Activated CD4-positive, alpha-beta T cell treated with anti-CD3 and anti-CD28 coated beads, Interleukin-2, amount 10 ng/mL, durations not matched to agents 7 days and 5 days (primary cell): ENCODE results near the gene MPI. TPM values are rescaled to one million over a fixed set of nuclear protein-coding genes. Genes with fewer than 3 reads are reported as not detected.

Source experiments
- CTCF ChIA-PET: fragments of 350-600 bp; sonication (Branson Sonifier 250); formaldehyde crosslinking; loops from one replicate; lab custom pipeline; 2021; ENCODE audit warnings: antibody characterized with exemption; lab: Charles Lee
- POLR2A ChIA-PET: fragments of 350-600 bp; sonication (Branson Sonifier 250); formaldehyde crosslinking; loops from one replicate; lab custom pipeline; 2021; ENCODE audit warnings: antibody characterized with exemption; lab: Charles Lee
- DNase-seq: peaks from one replicate; pipeline ENCODE4 v3.0.0-alpha.2; 2020
- H3K27ac Mint-ChIP-seq: one replicate; pipeline ENCODE4 v1.8.0; 2021; ENCODE audit warnings: mild to moderate bottlenecking, moderate library complexity, mixed read lengths
- H3K27me3 Mint-ChIP-seq: one replicate; pipeline ENCODE4 v1.8.0; 2021; ENCODE audit warnings: mixed read lengths
- H3K36me3 Mint-ChIP-seq: one replicate; pipeline ENCODE4 v1.8.0; 2021; ENCODE audit warnings: low read depth, mixed read lengths
- H3K4me1 Mint-ChIP-seq: one replicate; pipeline ENCODE4 v1.8.0; 2021; ENCODE audit warnings: mixed read lengths
- H3K4me3 Mint-ChIP-seq: one replicate; pipeline ENCODE4 v1.8.0; 2021; ENCODE audit warnings: mild to moderate bottlenecking, moderate library complexity, mixed read lengths
- H3K9me3 Mint-ChIP-seq: one replicate; pipeline ENCODE4 v1.8.0; 2021; ENCODE audit warnings: mixed read lengths
- total RNA-seq, 2 experiments: library from RNA; stranded (reverse); gene quantifications; one replicate each; pipeline ENCODE4 v1.2.3, GENCODE V29; 2021

The MPI gene
- total RNA-seq, 2 experiments from 2014 or later: 58.1 to 64.1 TPM

DNA sequence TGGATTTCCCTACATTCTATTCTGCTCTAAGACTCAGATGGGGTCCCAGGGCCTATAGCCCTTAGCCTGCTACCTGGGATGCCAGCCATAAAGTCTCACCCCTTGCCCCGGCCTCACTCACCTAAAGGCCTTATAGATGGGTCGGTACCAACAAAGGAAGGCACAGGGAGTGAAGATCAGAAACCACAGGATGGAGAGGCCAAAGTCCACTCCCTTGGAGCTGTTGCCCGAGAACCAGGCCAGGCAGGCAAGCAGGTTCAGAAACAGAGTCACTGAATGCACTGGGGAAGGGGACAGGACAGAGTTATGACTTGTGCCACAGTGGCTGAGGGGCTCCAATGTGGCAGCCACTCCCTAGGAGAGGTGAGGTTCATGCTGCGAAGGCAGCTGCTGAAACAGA is 39.4 kb upstream of the MPI start:
- Mint-ChIP-seq H3K9me3 (no peaks in the 10 kb centered on the region), H3K36me3 (peaks cover 39% of the 10 kb centered on the region), H3K4me3 (no peak overlapping the region), H3K27ac (no peak overlapping the region), H3K27me3 (no peaks in the 10 kb centered on the region), H3K4me1 (peaks cover 16% of the 10 kb centered on the region)
- DNase-seq: no peak
- ChIA-PET POLR2A (no interaction called here), CTCF (interaction anchor here (1.0 kb wide), 1 partner anchor 9 kb away, joined by 3 read pairs; no protein-coding TSS in a partner anchor)

DNA sequence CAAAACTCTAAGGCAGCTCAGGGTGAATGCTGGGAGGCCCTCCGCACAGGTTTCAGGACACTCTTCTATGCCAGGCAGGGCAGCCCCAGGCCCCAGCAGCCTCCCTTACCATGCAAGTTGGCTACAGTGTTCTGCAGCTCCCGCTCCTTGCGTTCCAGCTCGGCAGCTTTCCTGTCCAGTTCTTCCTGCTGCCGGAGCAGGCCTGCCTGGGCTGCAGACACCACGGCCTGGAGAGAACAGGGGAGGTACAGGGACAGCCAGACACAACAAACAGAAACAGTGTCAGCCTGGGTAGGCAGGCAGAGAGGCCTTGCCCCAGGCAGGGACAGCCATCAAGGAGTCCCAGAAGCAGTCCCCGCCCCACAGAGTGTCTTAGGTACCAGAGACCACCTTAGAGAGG is 37.9 kb upstream of the MPI start:
- Mint-ChIP-seq H3K9me3 (no peaks in the 10 kb centered on the region), H3K27ac (no peak overlapping the region), H3K4me3 (no peak overlapping the region), H3K27me3 (no peaks in the 10 kb centered on the region), H3K36me3 (peaks cover 30% of the 10 kb centered on the region), H3K4me1 (peaks cover 14% of the 10 kb centered on the region)
- ChIA-PET POLR2A (no interaction called here), CTCF (interaction anchor here (0.5 to 1.3 kb wide), 3 partner anchors 11 to 50 kb away, joined by 3 to 6 read pairs (median 4); no protein-coding TSS in a partner anchor)
- no peak for DNase-seq

DNA sequence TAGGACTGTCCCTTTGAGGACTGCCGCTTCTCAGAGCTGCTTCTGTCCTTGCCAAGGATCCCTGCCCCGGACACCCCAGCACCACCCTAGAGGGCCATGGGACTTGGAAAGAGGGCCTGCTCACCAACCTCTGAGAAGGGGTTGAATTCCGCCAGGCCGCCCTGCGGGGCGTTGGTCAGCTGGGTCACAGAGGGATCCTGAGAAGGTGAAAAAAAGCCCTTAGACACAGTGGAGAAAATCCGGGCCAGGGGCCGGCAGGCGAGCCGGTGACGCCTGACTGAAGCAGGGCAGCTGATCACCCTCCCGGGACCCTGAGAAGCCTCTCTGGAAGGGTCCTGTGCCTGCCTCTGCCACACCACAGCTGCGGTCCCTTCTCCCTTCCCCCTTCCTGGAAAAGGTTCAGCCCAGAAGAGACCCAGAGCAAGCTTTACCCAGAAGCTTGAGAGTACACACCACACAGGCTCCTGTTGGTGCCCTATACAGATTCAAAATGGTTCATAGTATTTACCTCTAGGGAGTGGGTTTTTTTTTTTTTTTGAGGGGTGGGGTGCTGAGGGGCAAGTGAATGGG is 35.3 kb upstream of the MPI start:
- peaks cover 15% of the 10 kb centered on the region for H3K36me3 Mint-ChIP-seq
- ChIA-PET CTCF (interaction anchor here (0.6 to 2.0 kb wide), 6 partner anchors 11 to 216 kb away, joined by 3 to 9 read pairs (median 3); no protein-coding TSS in a partner anchor), POLR2A (no interaction called here)
- no peak overlapping the region for H3K4me3 Mint-ChIP-seq
- no peaks in the 10 kb centered on the region for H3K27me3 Mint-ChIP-seq
- peaks cover 33% of the 10 kb centered on the region for H3K4me1 Mint-ChIP-seq
- no peaks in the 10 kb centered on the region for H3K9me3 Mint-ChIP-seq
- DNase-seq: no peak
- H3K27ac Mint-ChIP-seq: no peak overlapping the region

DNA sequence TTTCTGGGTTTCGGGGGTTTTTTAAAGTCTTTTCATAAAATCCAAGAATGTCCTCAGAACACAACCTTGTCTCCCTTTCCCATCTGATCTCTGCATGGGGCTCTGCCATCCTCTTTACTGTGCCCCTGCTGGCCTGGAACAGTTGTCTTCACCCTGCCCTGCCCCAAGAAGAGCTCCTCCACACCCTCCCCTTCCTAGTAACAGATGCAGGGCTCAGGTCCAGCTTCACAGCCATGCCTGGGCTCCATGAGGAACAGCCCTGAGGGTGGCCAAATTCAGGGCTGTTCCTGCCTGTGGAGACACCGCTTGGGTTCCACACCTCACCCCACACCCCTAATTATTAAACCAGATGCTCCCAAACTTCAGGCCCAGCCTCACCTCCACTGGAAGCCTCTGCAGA is 34.0 kb upstream of the MPI start:
- H3K9me3 Mint-ChIP-seq: no peaks in the 10 kb centered on the region
- no peak overlapping the region for H3K4me3 Mint-ChIP-seq
- no peaks in the 10 kb centered on the region for H3K27me3 Mint-ChIP-seq
- ChIA-PET POLR2A (no interaction called here), CTCF (interaction anchor here (0.6 to 1.8 kb wide), 5 partner anchors 9 to 315 kb away, joined by 3 to 7 read pairs (median 3); partner anchors contain the start of gene ARID3B)
- peaks cover 36% of the 10 kb centered on the region for H3K4me1 Mint-ChIP-seq
- H3K36me3 Mint-ChIP-seq: peaks cover 12% of the 10 kb centered on the region
- no peak for DNase-seq
- H3K27ac Mint-ChIP-seq: peak overlapping the region; percentile 41

DNA sequence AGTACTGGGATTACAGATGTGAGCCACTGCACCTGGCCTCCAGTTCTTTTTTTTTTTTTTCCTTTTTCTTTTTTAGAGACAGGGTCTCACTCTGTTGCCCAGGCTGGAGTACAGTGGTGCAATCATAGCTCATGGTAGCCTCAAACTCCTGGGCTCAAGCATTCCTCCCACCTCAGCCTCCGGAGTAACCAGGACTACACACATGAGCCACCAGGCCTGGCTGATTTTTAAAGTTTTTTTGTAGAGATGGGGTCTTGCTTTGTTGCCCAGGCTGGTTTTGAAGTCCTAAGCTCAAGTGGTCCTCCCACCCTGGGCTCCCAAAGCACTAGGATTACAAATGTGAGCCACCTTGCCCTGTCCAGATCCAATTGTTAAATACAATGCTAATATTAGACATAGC is 33.3 kb upstream of the MPI start:
- Mint-ChIP-seq H3K4me3 (no peak overlapping the region), H3K9me3 (no peaks in the 10 kb centered on the region), H3K27me3 (no peaks in the 10 kb centered on the region), H3K36me3 (peaks cover 9% of the 10 kb centered on the region), H3K27ac (no peak overlapping the region), H3K4me1 (peaks cover 38% of the 10 kb centered on the region)
- CTCF ChIA-PET: interaction anchor here (0.9 to 1.8 kb wide), 2 partner anchors 14 kb away, joined by 3 to 7 read pairs; no protein-coding TSS in a partner anchor
- POLR2A ChIA-PET: no interaction called here
- DNase-seq: no peak

DNA sequence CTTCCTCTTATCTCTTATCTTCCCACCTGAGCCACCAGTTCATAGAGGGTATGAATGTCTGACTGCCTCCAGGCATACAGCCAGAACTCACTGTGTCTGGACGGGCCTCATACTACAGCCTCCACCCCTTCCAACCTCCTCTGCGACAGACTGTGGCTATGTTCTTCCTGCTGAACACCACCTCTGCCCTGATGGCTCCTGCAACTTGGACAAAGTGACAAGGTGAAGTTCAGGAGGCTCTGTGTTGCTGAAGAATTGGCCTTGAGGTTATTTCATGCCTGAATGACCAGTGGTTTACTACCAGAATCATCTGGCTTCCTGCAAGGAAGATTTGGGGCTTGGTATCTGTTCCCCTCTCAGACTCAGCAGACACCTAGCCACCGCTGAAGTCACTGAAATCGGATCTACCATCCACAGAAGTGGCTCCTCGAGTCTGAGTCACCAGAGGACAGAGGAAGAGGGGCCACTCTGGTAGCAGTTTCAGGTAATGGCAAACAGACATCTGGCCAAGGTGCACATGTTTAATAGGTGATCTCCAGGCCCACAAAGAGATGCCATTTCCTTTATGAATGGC is 32.7 kb upstream of the MPI start:
- H3K27ac Mint-ChIP-seq: peak overlapping the region; percentile 73
- H3K27me3 Mint-ChIP-seq: no peaks in the 10 kb centered on the region
- no peak for DNase-seq
- H3K4me3 Mint-ChIP-seq: no peak overlapping the region
- H3K36me3 Mint-ChIP-seq: peaks cover 9% of the 10 kb centered on the region
- no peaks in the 10 kb centered on the region for H3K9me3 Mint-ChIP-seq
- POLR2A ChIA-PET: no interaction called here
- H3K4me1 Mint-ChIP-seq: peaks cover 38% of the 10 kb centered on the region
- CTCF ChIA-PET: interaction anchor here (1.1 to 1.8 kb wide), 2 partner anchors 13 to 15 kb away, joined by 3 to 7 read pairs; no protein-coding TSS in a partner anchor

DNA sequence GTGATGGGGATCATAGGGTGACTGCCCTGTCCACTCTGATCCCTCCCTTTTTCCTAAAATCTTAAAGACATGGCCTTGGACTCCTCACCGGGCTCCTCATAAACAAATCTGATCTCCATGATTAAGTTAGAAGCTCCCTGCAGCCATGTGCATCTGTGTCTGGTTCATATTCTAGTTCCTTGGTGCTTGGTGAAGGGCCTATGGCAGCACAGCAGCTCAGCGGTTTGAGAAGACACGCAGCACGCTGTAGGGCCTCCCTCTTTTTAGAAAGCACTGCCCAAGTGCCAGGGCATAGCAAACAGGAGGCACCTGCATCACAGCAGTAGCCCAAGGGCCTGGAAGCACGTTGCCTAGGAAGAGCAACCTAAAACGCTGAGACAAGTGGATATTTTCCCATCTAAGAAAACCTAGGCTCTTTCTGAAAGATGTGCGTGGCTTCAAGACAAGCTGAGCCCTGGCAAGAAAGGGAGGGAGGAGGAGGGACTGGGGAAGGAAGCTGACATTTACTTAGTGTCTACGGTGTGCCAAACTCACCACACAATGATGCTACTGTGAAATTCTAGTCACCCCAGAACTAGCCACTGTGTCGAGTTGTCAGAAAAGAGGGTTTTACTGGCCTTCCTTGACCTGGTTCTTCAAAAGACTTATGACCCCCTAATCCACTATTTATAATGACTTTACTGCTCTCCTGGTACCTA is 32.0 kb upstream of the MPI start:
- CTCF ChIA-PET: interaction anchor here (0.9 to 1.6 kb wide), 11 partner anchors 10 to 70 kb away, joined by 3 to 8 read pairs (median 4); partner anchors contain the start of genes SCAMP2 and ULK3

DNA sequence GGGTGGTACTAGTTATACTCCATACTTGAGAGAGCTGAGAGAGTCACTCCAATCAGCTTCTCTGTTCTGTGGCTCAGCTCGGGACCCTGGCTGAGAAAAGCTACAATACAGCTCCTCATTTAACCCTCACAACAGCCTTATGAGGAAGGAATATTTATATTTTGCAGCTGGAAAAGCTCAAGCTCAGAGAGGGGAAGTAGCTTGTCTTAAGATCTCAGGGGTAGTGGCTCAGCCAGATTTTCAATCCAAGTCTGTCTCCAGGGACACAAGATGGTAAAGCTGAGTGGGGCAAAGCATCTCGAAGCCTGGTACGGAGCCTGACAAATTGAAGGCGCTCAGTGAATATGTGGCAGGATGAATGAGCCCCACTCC is 31.5 kb upstream of the MPI start:
- POLR2A ChIA-PET: interaction anchor here (0.9 to 1.6 kb wide), 2 partner anchors 11 to 44 kb away, joined by 5 read pairs; no protein-coding TSS in a partner anchor
- CTCF ChIA-PET: interaction anchor here (0.7 to 1.6 kb wide), 12 partner anchors 9 to 83 kb away, joined by 3 to 8 read pairs (median 4); partner anchors contain the start of genes SCAMP2 and ULK3
- no peak for DNase-seq
- Mint-ChIP-seq H3K27ac (peak overlapping the region; percentile 60), H3K36me3 (peaks cover 7% of the 10 kb centered on the region), H3K27me3 (no peaks in the 10 kb centered on the region), H3K9me3 (no peaks in the 10 kb centered on the region), H3K4me1 (peaks cover 39% of the 10 kb centered on the region), H3K4me3 (no peak overlapping the region)

More for the DNA sequence above, 32.0 kb upstream of the MPI start:
- no peak for DNase-seq
- Mint-ChIP-seq H3K36me3 (peaks cover 9% of the 10 kb centered on the region), H3K9me3 (no peaks in the 10 kb centered on the region), H3K27ac (peak overlapping the region; percentile 73), H3K27me3 (no peaks in the 10 kb centered on the region), H3K4me1 (peaks cover 38% of the 10 kb centered on the region), H3K4me3 (no peak overlapping the region)
- POLR2A ChIA-PET: interaction anchor here (0.9 to 1.6 kb wide), 2 partner anchors 12 to 44 kb away, joined by 5 read pairs; no protein-coding TSS in a partner anchor

DNA sequence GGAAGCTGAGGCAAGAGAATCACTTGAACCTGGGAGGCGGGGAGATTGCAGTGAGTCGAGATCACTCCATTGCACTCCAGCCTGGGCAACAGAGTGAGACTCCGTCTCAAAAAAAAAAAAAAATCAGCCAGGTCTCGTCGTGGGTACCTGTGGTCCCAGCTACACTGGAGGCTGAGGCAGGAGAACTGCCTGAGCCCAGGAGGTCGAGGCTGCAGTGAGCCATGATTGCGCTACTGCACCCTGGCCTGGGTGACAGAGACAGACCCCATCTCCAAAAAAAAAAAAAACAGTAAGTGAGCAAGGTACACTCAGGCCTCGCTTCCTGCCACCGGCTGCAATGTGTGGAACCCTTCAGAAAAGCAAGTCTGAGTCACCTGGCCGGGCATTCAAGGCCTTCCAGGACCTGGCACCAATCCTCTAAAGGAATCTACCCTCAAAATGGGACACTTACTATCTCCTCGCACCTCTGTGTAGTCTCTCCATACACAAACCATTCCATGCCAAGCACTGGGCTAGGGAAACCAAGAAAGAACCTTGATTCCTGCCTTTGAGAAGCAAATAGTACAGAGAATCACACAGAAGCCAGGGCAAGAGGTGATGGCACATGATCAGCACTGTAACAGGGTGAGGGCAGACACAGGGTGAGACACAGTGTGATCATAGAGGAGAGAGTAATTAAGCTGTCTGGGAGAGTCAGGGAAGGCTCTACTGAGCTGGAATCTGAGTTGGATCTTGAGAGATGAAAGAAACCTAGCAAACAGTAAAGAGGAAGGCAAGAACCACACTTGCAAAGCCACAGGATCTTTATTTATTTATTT is 26.4 kb upstream of the MPI start:
- POLR2A ChIA-PET: no interaction called here
- H3K36me3 Mint-ChIP-seq: peaks cover 39% of the 10 kb centered on the region
- H3K27ac Mint-ChIP-seq: peak overlapping the region; percentile 84
- no peak overlapping the region for H3K4me3 Mint-ChIP-seq
- peaks cover 6% of the 10 kb centered on the region for H3K9me3 Mint-ChIP-seq
- CTCF ChIA-PET: interaction anchor here (0.6 to 1.4 kb wide), 4 partner anchors 11 to 38 kb away, joined by 3 to 5 read pairs (median 4); no protein-coding TSS in a partner anchor
- no peaks in the 10 kb centered on the region for H3K27me3 Mint-ChIP-seq
- no peak for DNase-seq
- peaks cover 61% of the 10 kb centered on the region for H3K4me1 Mint-ChIP-seq

DNA sequence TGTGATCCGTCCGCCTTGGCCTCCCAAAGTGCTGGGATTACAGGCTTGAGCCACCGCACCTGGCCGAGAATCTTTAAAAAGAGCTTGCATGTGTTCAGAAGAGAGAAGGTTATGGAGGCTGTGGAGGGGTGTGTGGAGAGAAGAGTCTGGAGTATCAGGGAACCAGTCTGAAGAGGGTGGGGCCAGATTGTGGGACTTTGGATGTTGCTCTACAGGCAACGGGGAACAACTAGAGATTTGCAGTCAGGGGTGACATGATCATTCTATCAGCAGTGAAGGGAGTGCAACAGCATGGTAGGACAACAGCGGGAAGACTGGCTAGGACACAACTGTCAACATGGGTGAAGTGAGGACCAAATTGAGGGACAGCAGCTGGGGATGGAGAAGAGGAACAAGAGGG is 25.5 kb upstream of the MPI start:
- CTCF ChIA-PET: interaction anchor here (1.0 to 1.5 kb wide), 3 partner anchors 9 to 37 kb away, joined by 3 to 5 read pairs (median 4); no protein-coding TSS in a partner anchor
- Mint-ChIP-seq H3K4me1 (peaks cover 60% of the 10 kb centered on the region), H3K27ac (peak overlapping the region; percentile 47), H3K4me3 (no peak overlapping the region), H3K36me3 (peaks cover 46% of the 10 kb centered on the region), H3K27me3 (no peaks in the 10 kb centered on the region), H3K9me3 (peaks cover 6% of the 10 kb centered on the region)
- DNase-seq: no peak
- POLR2A ChIA-PET: no interaction called here

DNA sequence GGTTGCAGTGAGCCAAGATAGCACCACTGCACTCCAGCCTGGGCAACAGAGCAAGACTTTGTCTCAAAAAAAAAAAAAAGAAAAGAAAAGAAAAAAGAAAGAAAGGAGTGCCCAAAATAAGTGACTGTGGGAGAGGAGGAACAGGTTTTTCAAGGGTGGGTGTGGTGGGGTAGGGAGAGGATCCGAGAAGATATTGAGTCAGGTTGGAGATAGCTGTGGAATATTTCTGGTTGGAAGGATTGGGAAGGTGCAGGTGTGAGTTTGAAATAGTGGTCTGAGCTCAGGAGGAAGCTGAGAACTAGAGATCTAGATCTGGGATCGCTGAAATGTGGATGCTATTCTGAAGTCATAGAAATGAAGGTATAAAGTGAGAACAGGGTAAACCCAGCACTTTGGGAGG is 24.5 kb upstream of the MPI start:
- H3K36me3 Mint-ChIP-seq: peaks cover 56% of the 10 kb centered on the region
- H3K27ac Mint-ChIP-seq: peak overlapping the region; percentile 83
- DNase-seq: no peak
- no peaks in the 10 kb centered on the region for H3K27me3 Mint-ChIP-seq
- peaks cover 65% of the 10 kb centered on the region for H3K4me1 Mint-ChIP-seq
- H3K9me3 Mint-ChIP-seq: peaks cover 6% of the 10 kb centered on the region
- CTCF ChIA-PET: interaction anchor here (0.7 to 1.5 kb wide), 3 partner anchors 10 to 35 kb away, joined by 3 to 5 read pairs (median 3); partner anchors contain the start of gene ULK3
- no peak overlapping the region for H3K4me3 Mint-ChIP-seq
- POLR2A ChIA-PET: interaction anchor here (0.7 kb wide), 1 partner anchor 35 kb away, joined by 4 read pairs; no protein-coding TSS in a partner anchor

DNA sequence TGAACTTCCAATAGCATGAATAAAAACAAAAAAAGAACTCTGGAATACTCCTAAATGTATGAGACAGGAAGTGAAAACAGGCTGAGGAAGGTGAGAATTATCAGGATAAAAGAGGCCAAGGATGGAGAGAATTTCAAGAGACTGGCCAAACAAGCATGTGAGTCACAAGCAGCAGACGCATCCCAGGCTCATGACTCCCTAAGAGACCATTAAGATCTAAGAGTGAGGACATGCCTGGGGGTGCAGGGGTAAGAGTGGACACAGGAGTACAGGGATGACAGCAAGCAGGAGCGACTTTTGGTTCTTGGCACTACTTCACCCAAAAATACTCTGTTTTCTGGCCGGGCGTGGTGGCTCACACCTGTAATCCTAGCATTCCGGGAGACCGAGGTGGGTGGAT is 23.8 kb upstream of the MPI start:
- peaks cover 73% of the 10 kb centered on the region for H3K4me1 Mint-ChIP-seq
- DNase-seq: no peak
- H3K36me3 Mint-ChIP-seq: peaks cover 63% of the 10 kb centered on the region
- H3K27me3 Mint-ChIP-seq: no peaks in the 10 kb centered on the region
- peak overlapping the region; percentile 73 for H3K27ac Mint-ChIP-seq
- no peak overlapping the region for H3K4me3 Mint-ChIP-seq
- CTCF ChIA-PET: interaction anchor here (0.8 to 1.5 kb wide), 2 partner anchors 11 to 23 kb away, joined by 3 to 5 read pairs; partner anchors contain the start of gene ULK3
- peaks cover 6% of the 10 kb centered on the region for H3K9me3 Mint-ChIP-seq
- POLR2A ChIA-PET: no interaction called here
